Activated effector memory CD4-positive, alpha-beta T cell treated with Interleukin-2 at 50 U/mL for 16 hours (primary cell): ENCODE results near the gene NRXN2.
"Not testable (repeated sequence)": the region's sequence is repeated elsewhere in the genome, so short reads cannot be mapped to it uniquely, and the experiment has no call there.

ENCODE experiments used
- DNase-seq: peaks from one replicate; pipeline ENCODE4 v3.0.0-alpha.2; 2020

Gene NRXN2

GRCh38 chr11:64581057-64581523 lies 141.9 kb downstream of the NRXN2 start:
- no peak for DNase-seq

- no peak for DNase-seq
Measured at GRCh38 chr11:64580412-64580811, 142.6 kb downstream of the NRXN2 start.

- no peak for DNase-seq
Measured at GRCh38 chr11:64577202-64577601, 145.8 kb downstream of the NRXN2 start.

- no peak for DNase-seq
Measured at GRCh38 chr11:64572143-64572542, 150.9 kb downstream of the NRXN2 start.

GRCh38 chr11:64571410-64572091 lies 151.4 kb downstream of the NRXN2 start:
- no peak for DNase-seq

- DNase-seq: no peak
Measured at GRCh38 chr11:64571050-64571409, 152.0 kb downstream of the NRXN2 start.

GRCh38 chr11:64570341-64570740 lies 152.7 kb downstream of the NRXN2 start:
- DNase-seq: no peak

- no peak for DNase-seq
Measured at GRCh38 chr11:64569300-64569970, 153.6 kb downstream of the NRXN2 start.

- no peak for DNase-seq
Measured at GRCh38 chr11:64568584-64569140, 154.3 kb downstream of the NRXN2 start.

GRCh38 chr11:64568041-64568571 lies 154.9 kb downstream of the NRXN2 start:
- no peak for DNase-seq

- DNase-seq: no peak
Measured at GRCh38 chr11:64566915-64567891, 155.8 kb downstream of the NRXN2 start.

- peak; percentile 7 for DNase-seq
Measured at GRCh38 chr11:64566042-64566914, 156.7 kb downstream of the NRXN2 start.

- no peak for DNase-seq
Measured at GRCh38 chr11:64564947-64565889, 157.8 kb downstream of the NRXN2 start.

- DNase-seq: no peak
Measured at GRCh38 chr11:64564419-64564818, 158.6 kb downstream of the NRXN2 start.

GRCh38 chr11:64563966-64564365 lies 159.0 kb downstream of the NRXN2 start:
- DNase-seq: no peak

GRCh38 chr11:64562723-64563351 lies 160.2 kb downstream of the NRXN2 start:
- no peak for DNase-seq

GRCh38 chr11:64561984-64562722 lies 160.8 kb downstream of the NRXN2 start:
- no peak for DNase-seq

GRCh38 chr11:64561429-64561828 lies 161.6 kb downstream of the NRXN2 start:
- not testable (repeated sequence) for DNase-seq

GRCh38 chr11:64560941-64561340 lies 162.1 kb downstream of the NRXN2 start:
- no peak for DNase-seq
